ENCODE measurements around the gene DOK7. TPM values are rescaled to one million over a fixed set of nuclear protein-coding genes. Genes with fewer than 3 reads are reported as not detected.

DOK7 gene
- total and polyA plus RNA-seq, 8 donors: 0.37 to 8.1 (median 4.3) TPM; not detected in 1

- no peak for DNase-seq
- H3K27ac ChIP-seq: no peak overlapping the region
- TF ChIP-seq POLR2AphosphoS5 (IDR thresholded peaks at IDR 0.05) (no peak), CTCF (IDR thresholded peaks at IDR 0.05) (no peak), POLR2A (IDR thresholded peaks at IDR 0.05) (no peak), EP300 (IDR thresholded peaks at IDR 0.05) (no peak)
- WGBS, 5 donors: 78 to 83% (median 79%) methylated on average over 18 to 28 of the region's 28 CpGs
- peaks cover 0 to 4% (median 0%) of the 10 kb centered on the region in 4 donors for H3K4me1 ChIP-seq
- H3K9me3 ChIP-seq: no peaks in the 10 kb centered on the region
- peaks cover 0 to 50% (median 13%) of the 10 kb centered on the region in 3 donors for H3K27me3 ChIP-seq
- intact Hi-C loops (cut with DNase I; ENCODE audit: low total_unique reads): no loop called here
- H3K4me3 ChIP-seq: no peak overlapping the region
- H3K36me3 ChIP-seq: peaks cover 0 to 24% (median 9%) of the 10 kb centered on the region in 4 donors
These were observed 32.3 kb downstream of the DOK7 start for GRCh38 chr4:3495204-3495975.

GRCh38 chr4:3496021-3496420, 32.9 kb downstream of the DOK7 start:
- no peak for DNase-seq

GRCh38 chr4:3497095-3497494, 34.0 kb downstream of the DOK7 start:
- DNase-seq: no peak
- TF ChIP-seq POLR2A (IDR thresholded peaks at IDR 0.05) (no peak), EP300 (IDR thresholded peaks at IDR 0.05) (no peak), POLR2AphosphoS5 (IDR thresholded peaks at IDR 0.05) (no peak), CTCF (IDR thresholded peaks at IDR 0.05) (no peak)
- intact Hi-C loops (cut with DNase I; ENCODE audit: low total_unique reads): no loop called here
- Histone ChIP-seq H3K4me3 (no peak overlapping the region), H3K36me3 (peaks cover 0 to 41% (median 26%) of the 10 kb centered on the region in 4 donors), H3K27ac (no peak overlapping the region), H3K9me3 (no peaks in the 10 kb centered on the region), H3K4me1 (peaks cover 0 to 4% (median 0%) of the 10 kb centered on the region in 4 donors), H3K27me3 (peaks cover 0 to 43% (median 12%) of the 10 kb centered on the region in 3 donors)
- 83 to 92% (median 85%) methylated on average over 2 to 6 of the region's 6 CpGs for WGBS, 5 donors

More at GRCh38 chr4:3496021-3496420, 32.9 kb downstream of the DOK7 start:
- no peak overlapping the region for H3K4me3 ChIP-seq
- H3K36me3 ChIP-seq: peaks cover 0 to 30% (median 16%) of the 10 kb centered on the region in 4 donors
- intact Hi-C loops (cut with DNase I; ENCODE audit: low total_unique reads): no loop called here
- H3K9me3 ChIP-seq: no peaks in the 10 kb centered on the region
- TF ChIP-seq CTCF (IDR thresholded peaks at IDR 0.05) (no peak), POLR2A (IDR thresholded peaks at IDR 0.05) (no peak), EP300 (IDR thresholded peaks at IDR 0.05) (no peak), POLR2AphosphoS5 (IDR thresholded peaks at IDR 0.05) (no peak)
- peaks cover 0 to 50% (median 13%) of the 10 kb centered on the region in 3 donors for H3K27me3 ChIP-seq
- WGBS, 5 donors: 54 to 73% (median 67%) methylated on average over 9 to 14 of the region's 14 CpGs
- H3K27ac ChIP-seq: no peak overlapping the region
- H3K4me1 ChIP-seq: peaks cover 0 to 4% (median 0%) of the 10 kb centered on the region in 4 donors

- Histone ChIP-seq H3K4me3 (no peak overlapping the region), H3K9me3 (no peaks in the 10 kb centered on the region), H3K27me3 (peaks cover 0 to 36% (median 9%) of the 10 kb centered on the region in 3 donors), H3K36me3 (peaks cover 0 to 45% (median 33%) of the 10 kb centered on the region in 4 donors), H3K4me1 (peaks cover 0 to 4% (median 0%) of the 10 kb centered on the region in 4 donors), H3K27ac (no peak overlapping the region)
- TF ChIP-seq POLR2A (IDR thresholded peaks at IDR 0.05) (no peak), CTCF (IDR thresholded peaks at IDR 0.05) (no peak), POLR2AphosphoS5 (IDR thresholded peaks at IDR 0.05) (no peak), EP300 (IDR thresholded peaks at IDR 0.05) (no peak)
- DNase-seq: no peak
- intact Hi-C loops (cut with DNase I; ENCODE audit: low total_unique reads): no loop called here
- 76 to 86% (median 83%) methylated on average over 20 to 24 of the region's 24 CpGs for WGBS, 5 donors
These were observed 34.6 kb downstream of the DOK7 start for GRCh38 chr4:3497523-3498389.
